ENCODE measurements around the gene L3HYPDH. TPM values are rescaled to one million over a fixed set of nuclear protein-coding genes. Genes with fewer than 3 reads are reported as not detected.

The L3HYPDH gene
- total and polyA plus RNA-seq, 2 of the 13 experiments (the other 11 are each of a cell fraction or from before 2014, with no cell fraction given) = 30.5 to 36.6 TPM

DNA sequence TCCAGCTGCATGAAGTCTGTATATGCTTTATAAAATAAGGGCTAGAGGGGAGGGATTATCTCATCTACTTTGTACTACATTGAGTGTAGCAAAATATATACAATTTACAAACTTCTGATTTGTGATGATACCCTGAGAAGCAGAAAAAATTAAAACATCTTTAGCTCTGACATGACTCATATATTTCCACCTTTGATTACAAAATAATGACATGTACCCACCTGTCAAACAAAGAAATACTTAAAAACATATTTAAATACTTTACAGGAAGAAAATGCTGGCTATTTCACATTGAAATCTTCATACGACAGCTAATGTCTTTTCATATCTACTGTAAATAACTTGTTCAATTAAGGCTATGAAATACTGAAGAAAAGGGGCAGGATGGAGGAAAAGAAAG, 22.3 kb downstream of the L3HYPDH start:
- 95% methylated on average over 1 of the region's 1 CpG for WGBS (ENCODE audit: low lambda C conversion rate)
- H2AFZ ChIP-seq (ENCODE audit: low read length) = no peak overlapping the region
- H3K36me3 ChIP-seq (replicated peaks in 1 of 2; ENCODE audit: control insufficient read depth in 1 of 2, insufficient read depth in 2 of 2, low read length in 2 of 2) = peaks cover 0 to 5% of the 10 kb centered on the region in 2 experiments; a peak in 1 of 5 replicates
- no peak overlapping the region for H3K27ac ChIP-seq (ENCODE audit: extremely low read length, insufficient read depth, low read length)
- in situ Hi-C loops (cut with HindIII; ENCODE audit: extremely low pct_ligation_motif_present, low pct_unique_long_range_greater_than_20kb) (no loop called here), intact Hi-C loops (cut with micrococcal nuclease; ENCODE audit: unreplicated experiment) (no loop called here)
- H4K20me1 ChIP-seq (ENCODE audit: insufficient read depth, low read length) = no peaks in the 10 kb centered on the region
- POLR2A ChIA-PET = no interaction called here
- H3K27me3 ChIP-seq (ENCODE audit: control insufficient read depth in 1 of 2, insufficient read depth in 2 of 2, low read length in 2 of 2) = no peaks in the 10 kb centered on the region
- H3K79me2 ChIP-seq (ENCODE audit: insufficient read depth, low read length) = no peaks in the 10 kb centered on the region
- CTCF ChIA-PET (ENCODE audit: low intra/inter-chr PET ratio, low total read pairs) = no interaction called here
- FAIRE-seq (no peak), ATAC-seq (no peak), DNase-seq (ENCODE audit: low spot score) (no peak)
- TF ChIP-seq, protein P1, sequence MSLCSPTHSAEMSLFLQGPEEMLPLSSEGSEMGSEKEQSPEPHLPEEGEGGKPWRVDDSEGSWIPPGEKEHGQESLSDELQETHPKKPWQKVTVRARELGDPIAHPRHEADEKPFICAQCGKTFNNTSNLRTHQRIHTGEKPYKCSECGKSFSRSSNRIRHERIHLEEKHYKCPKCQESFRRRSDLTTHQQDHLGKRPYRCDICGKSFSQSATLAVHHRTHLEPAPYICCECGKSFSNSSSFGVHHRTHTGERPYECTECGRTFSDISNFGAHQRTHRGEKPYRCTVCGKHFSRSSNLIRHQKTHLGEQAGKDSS (CRISPR knock-in tag; IDR thresholded peaks at IDR 0.05; ENCODE audit: borderline replicate concordance, low read depth) = no peak
- TF ChIP-seq, protein P2, sequence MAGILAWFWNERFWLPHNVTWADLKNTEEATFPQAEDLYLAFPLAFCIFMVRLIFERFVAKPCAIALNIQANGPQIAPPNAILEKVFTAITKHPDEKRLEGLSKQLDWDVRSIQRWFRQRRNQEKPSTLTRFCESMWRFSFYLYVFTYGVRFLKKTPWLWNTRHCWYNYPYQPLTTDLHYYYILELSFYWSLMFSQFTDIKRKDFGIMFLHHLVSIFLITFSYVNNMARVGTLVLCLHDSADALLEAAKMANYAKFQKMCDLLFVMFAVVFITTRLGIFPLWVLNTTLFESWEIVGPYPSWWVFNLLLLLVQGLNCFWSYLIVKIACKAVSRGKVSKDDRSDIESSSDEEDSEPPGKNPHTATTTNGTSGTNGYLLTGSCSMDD (CRISPR knock-in tag; IDR thresholded peaks at IDR 0.05) = no peak
- TF ChIP-seq, protein P3, sequence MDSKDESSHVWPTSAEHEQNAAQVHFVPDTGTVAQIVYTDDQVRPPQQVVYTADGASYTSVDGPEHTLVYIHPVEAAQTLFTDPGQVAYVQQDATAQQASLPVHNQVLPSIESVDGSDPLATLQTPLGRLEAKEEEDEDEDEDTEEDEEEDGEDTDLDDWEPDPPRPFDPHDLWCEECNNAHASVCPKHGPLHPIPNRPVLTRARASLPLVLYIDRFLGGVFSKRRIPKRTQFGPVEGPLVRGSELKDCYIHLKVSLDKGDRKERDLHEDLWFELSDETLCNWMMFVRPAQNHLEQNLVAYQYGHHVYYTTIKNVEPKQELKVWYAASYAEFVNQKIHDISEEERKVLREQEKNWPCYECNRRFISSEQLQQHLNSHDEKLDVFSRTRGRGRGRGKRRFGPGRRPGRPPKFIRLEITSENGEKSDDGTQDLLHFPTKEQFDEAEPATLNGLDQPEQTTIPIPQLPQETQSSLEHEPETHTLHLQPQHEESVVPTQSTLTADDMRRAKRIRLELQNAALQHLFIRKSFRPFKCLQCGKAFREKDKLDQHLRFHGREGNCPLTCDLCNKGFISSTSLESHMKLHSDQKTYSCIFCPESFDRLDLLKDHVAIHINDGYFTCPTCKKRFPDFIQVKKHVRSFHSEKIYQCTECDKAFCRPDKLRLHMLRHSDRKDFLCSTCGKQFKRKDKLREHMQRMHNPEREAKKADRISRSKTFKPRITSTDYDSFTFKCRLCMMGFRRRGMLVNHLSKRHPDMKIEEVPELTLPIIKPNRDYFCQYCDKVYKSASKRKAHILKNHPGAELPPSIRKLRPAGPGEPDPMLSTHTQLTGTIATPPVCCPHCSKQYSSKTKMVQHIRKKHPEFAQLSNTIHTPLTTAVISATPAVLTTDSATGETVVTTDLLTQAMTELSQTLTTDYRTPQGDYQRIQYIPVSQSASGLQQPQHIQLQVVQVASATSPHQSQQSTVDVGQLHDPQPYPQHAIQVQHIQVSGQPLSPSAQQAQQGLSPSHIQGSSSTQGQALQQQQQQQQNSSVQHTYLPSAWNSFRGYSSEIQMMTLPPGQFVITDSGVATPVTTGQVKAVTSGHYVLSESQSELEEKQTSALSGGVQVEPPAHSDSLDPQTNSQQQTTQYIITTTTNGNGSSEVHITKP (CRISPR knock-in tag; IDR thresholded peaks at IDR 0.05; ENCODE audit: low read depth) = no peak
- no peak for TF ChIP-seq BCLAF1 (IDR thresholded peaks at IDR 0.05)
- no TSS peak for BruUV-seq (replicated peaks)
- no peak overlapping the region for H3K4me2 ChIP-seq (ENCODE audit: low read depth, low read length)
- H3K9me3 ChIP-seq (ENCODE audit: low read length) = no peaks in the 10 kb centered on the region
- H3K4me3 ChIP-seq (replicated peaks in 1 of 3; ENCODE audit: insufficient read depth in 1 of 3, low read depth in 2 of 3, low read length in 3 of 3) = no peak overlapping the region
- peaks cover 22% of the 10 kb centered on the region for H3K4me1 ChIP-seq (ENCODE audit: insufficient read depth, low read length)
- no peak overlapping the region for H3K9ac ChIP-seq (ENCODE audit: insufficient read depth, low read depth, low read length)
